Peyer's patch (tissue), 4 donors: ENCODE measurements around the gene MACROD2. TPM values are rescaled to one million over a fixed set of nuclear protein-coding genes. Genes with fewer than 3 reads are reported as not detected.
"Not testable (repeated sequence)": the region's sequence is repeated elsewhere in the genome, so short reads cannot be mapped to it uniquely, and the experiment has no call there.

Experiments
- DNase-seq, 3 donors: peaks; one replicate each; pipeline ENCODE4 v3.0.0-alpha.2; 2017 to 2019
- H3K27ac ChIP-seq, 4 donors: fragments of 200-600 bp; sonication (generic); one replicate each; pipeline ENCODE4 v1.5.1; 2016 to 2019
- H3K27me3 ChIP-seq, 2 donors: fragments of 200-600 bp; sonication (generic); one replicate each; pipeline ENCODE4 v1.5.1; 2019
- H3K36me3 ChIP-seq, 3 donors: fragments of 200-600 bp; sonication (generic); one replicate each; pipeline ENCODE4 v1.5.1; 2016 to 2019
- H3K4me1 ChIP-seq, 4 donors: fragments of 200-600 bp; sonication (generic); one replicate each; pipeline ENCODE4 v1.5.1; 2016 to 2019
- H3K4me3 ChIP-seq, 4 donors: fragments of 200-600 bp; sonication (generic); 1 replicate in 3 of 4; 2 replicates in 1 of 4; pipeline ENCODE4 v1.5.1; 2016 to 2019; ENCODE audit warnings: mild to moderate bottlenecking in 1 of 4
- H3K9me3 ChIP-seq, 4 donors: fragments of 200-600 bp; sonication (generic); one replicate each; pipeline ENCODE4 v1.5.1; 2016 to 2019; ENCODE audit warnings: mild to moderate bottlenecking in 1 of 4
- POLR2A ChIP-seq, 2 donors: fragments of 450-650 bp; IDR thresholded peaks; one replicate each; pipeline ENCODE4 v1.5.1; 2017; ENCODE audit warnings: antibody characterized with exemption in 2 of 2, mild to moderate bottlenecking in 2 of 2, moderate library complexity in 2 of 2
- total RNA-seq, 4 donors: library from RNA; depleted of rRNA; stranded (reverse); fragments of >200 nt; gene quantifications; one replicate each; pipeline ENCODE4 v1.1.0, GENCODE V29; 2016
- TF ChIP-seq, protein P1 (sequence below), 6 experiments: fragments of 450-650 bp in 4 of 6; fragments of 200-600 bp in 2 of 6; sonication (generic) in 1 of 6; IDR thresholded peaks; one replicate each; pipeline ENCODE4 v1.5.1; 2017 to 2019; ENCODE audit warnings: antibody characterized with exemption in 6 of 6, mild to moderate bottlenecking in 3 of 6, moderate library complexity in 1 of 6

The MACROD2 gene
- total RNA-seq, 4 donors from 2014 or later, result 2.5 to 10.7 (median 6.5) TPM

DNA sequence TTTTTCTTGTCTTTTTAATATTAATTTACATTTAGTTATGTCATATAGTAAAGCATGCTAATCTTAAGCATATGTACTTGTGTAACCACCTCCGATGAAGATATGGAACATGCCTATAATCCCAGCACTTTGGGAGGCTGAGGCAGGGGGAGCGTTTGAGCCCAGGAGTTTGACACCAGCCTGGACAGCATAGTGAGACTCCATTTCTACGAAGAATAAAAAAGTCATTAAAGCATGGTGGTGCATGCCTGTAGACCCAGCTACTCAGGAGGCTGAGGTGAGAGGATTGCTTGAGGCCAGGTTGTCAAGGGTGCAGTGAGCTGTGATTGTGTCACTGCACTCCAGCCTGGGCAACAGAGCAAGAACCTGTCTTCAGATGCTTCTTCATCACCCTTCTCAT lies 970.9 kb downstream of the MACROD2 start:
- H3K9me3 ChIP-seq, result no peaks in the 10 kb centered on the region
- no peak for DNase-seq
- no peak overlapping the region for H3K4me3 ChIP-seq
- no peak overlapping the region for H3K27ac ChIP-seq
- no peaks in the 10 kb centered on the region for H3K36me3 ChIP-seq
- TF ChIP-seq, protein P1, sequence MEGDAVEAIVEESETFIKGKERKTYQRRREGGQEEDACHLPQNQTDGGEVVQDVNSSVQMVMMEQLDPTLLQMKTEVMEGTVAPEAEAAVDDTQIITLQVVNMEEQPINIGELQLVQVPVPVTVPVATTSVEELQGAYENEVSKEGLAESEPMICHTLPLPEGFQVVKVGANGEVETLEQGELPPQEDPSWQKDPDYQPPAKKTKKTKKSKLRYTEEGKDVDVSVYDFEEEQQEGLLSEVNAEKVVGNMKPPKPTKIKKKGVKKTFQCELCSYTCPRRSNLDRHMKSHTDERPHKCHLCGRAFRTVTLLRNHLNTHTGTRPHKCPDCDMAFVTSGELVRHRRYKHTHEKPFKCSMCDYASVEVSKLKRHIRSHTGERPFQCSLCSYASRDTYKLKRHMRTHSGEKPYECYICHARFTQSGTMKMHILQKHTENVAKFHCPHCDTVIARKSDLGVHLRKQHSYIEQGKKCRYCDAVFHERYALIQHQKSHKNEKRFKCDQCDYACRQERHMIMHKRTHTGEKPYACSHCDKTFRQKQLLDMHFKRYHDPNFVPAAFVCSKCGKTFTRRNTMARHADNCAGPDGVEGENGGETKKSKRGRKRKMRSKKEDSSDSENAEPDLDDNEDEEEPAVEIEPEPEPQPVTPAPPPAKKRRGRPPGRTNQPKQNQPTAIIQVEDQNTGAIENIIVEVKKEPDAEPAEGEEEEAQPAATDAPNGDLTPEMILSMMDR (IDR thresholded peaks at IDR 0.05), result no peak
- H3K27me3 ChIP-seq, result no peaks in the 10 kb centered on the region
- H3K4me1 ChIP-seq, result no peaks in the 10 kb centered on the region

DNA sequence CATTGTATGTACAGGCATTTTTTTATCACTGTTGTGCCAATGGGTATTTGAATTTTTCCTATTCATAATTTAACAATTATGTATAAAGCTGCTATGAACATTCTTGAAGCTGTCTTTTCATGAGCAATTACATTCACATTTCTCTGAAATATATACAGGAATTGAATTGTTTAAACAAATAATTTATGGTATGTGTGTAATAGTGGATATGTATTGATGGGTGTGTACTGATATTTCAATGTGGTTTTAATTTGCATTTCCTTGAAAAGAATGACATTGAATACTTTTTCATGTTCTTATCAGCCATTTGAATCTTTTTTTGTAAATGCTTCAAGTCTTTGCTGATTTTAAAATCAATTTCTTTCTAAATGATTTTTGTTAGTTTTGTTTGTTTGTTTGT lies 971.5 kb downstream of the MACROD2 start:
- H3K9me3 ChIP-seq, result no peaks in the 10 kb centered on the region
- H3K36me3 ChIP-seq, result no peaks in the 10 kb centered on the region
- no peak overlapping the region for H3K4me3 ChIP-seq
- no peak overlapping the region for H3K27ac ChIP-seq
- TF ChIP-seq, protein P1 (IDR thresholded peaks at IDR 0.05), result no peak
- no peak for TF ChIP-seq POLR2A (IDR thresholded peaks at IDR 0.05)
- H3K27me3 ChIP-seq, result no peaks in the 10 kb centered on the region
- DNase-seq, result no peak
- H3K4me1 ChIP-seq, result no peaks in the 10 kb centered on the region

DNA sequence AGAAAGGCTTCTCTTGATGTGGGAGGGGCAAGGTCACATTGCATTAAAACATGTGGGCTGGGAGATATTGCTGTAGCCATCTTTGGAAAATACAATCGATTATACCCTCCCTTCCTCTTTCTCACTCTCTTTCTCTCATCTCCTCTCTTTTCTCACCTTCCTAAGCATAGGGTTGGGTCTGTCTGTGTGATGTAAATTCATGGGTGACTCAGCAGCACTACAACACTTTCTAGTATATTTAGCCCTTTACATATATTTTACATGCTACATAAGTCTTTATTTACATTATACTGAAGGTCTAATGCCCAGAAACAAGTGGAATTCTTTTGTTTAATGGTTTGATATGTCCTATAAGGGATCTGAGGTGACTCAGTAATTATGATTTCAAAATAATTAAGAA lies 976.9 kb downstream of the MACROD2 start:
- Histone ChIP-seq H3K36me3 (no peaks in the 10 kb centered on the region), H3K27ac (no peak overlapping the region), H3K9me3 (no peaks in the 10 kb centered on the region), H3K4me3 (no peak overlapping the region), H3K27me3 (no peaks in the 10 kb centered on the region), H3K4me1 (no peaks in the 10 kb centered on the region)
- TF ChIP-seq, protein P1 (IDR thresholded peaks at IDR 0.05), result no peak
- no peak for TF ChIP-seq POLR2A (IDR thresholded peaks at IDR 0.05)
- DNase-seq, result no peak

DNA sequence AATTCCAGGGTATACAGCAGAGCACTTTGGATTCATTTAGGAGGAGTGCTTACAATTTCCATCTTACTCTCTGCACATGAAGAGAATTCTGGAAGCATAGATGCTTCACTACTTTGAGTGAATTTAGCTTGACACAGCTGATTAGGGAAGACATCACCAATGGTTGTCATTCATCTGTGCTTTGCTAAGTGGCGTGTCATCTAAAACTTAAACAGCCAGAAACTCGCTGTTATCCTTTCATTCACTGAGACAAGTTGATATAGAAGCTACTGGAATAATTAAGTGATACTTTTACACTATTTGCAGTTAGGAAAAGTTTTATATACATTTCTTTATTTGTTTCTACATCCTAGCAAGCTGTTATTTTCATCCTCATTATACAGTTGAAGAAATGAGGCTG lies 977.4 kb downstream of the MACROD2 start:
- no peak for DNase-seq
- TF ChIP-seq POLR2A (IDR thresholded peaks at IDR 0.05), result no peak
- TF ChIP-seq, protein P1 (IDR thresholded peaks at IDR 0.05), result no peak
- Histone ChIP-seq H3K9me3 (no peaks in the 10 kb centered on the region), H3K27me3 (no peaks in the 10 kb centered on the region), H3K27ac (no peak overlapping the region), H3K4me3 (no peak overlapping the region), H3K4me1 (no peaks in the 10 kb centered on the region), H3K36me3 (no peaks in the 10 kb centered on the region)

DNA sequence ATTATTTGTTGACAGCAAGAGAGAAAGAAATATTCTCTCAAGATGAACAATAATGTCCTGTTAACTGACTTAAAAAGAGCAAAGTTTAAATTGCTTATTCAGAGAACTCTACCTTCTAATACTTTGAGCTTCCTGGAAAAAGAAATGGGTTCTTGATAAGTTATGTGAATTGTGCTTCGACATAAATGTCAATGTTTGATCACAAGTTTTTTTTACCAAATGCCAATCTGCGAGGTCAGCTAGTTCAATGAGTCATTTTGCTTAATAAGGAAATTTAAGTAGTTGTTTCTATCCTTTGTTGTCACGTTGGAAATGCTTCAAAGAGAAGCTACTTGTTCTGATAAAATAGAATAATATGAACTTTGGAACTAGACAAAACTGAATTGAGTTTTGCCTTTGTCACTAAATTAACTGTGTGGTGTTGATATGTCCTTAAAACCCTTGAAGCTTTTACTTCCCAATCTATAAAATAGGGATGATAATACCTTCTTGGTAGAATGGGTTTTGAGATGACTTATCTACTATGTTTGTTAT lies 984.2 kb downstream of the MACROD2 start:
- peaks cover 0 to 5% (median 1%) of the 10 kb centered on the region in 4 donors for H3K4me1 ChIP-seq
- no peak overlapping the region for H3K27ac ChIP-seq

DNA sequence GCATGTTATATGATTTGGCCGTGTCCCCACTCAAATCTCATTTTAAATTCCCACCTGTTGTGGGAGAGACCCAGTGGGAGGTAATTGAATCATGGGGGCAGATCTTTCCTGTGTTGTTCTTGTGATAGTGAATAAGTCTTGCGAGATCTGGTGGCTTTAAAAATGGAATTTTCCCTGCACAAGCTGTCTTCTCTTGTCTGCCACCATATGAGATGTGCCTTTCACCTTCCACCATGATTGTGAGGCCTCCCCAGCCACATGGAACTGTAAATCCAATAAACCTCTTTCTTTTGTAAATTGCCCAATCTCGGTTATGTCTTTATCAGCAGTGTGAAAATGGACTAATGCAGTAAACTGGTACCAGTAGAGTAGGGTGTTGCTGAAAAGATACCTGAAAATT lies 986.2 kb downstream of the MACROD2 start:
- not testable (repeated sequence) for H3K4me1 ChIP-seq, H3K27me3 ChIP-seq, H3K9me3 ChIP-seq, H3K27ac ChIP-seq, H3K36me3 ChIP-seq, H3K4me3 ChIP-seq, DNase-seq

More for the DNA sequence above, 984.2 kb downstream of the MACROD2 start:
- TF ChIP-seq, protein P1 (IDR thresholded peaks at IDR 0.05), result no peak
- TF ChIP-seq POLR2A (IDR thresholded peaks at IDR 0.05), result no peak
- Histone ChIP-seq H3K4me3 (no peak overlapping the region), H3K36me3 (no peaks in the 10 kb centered on the region), H3K27me3 (no peaks in the 10 kb centered on the region), H3K9me3 (peaks cover 0 to 7% (median 3%) of the 10 kb centered on the region in 4 donors)
- no peak for DNase-seq

DNA sequence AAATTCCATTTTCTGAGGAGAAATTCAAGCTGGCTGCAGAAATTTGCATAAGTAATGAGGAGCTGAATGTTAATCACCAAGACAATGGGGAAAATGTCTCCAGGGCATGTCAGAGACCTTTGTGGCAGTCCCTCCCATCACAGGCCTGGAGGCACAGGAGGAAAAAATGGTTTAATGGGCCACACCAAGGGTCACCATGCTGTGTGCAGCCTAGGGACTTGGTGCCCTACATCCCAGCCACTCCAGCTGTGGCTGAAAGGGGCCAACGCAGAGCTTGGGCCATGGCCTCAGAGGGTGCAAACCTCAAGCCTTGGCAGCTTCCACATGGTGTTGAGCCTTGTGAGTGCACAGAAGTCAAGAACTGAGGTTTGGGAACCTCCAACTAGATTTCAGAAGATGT lies 987.0 kb downstream of the MACROD2 start:
- not testable (repeated sequence) for H3K36me3 ChIP-seq, H3K27ac ChIP-seq, H3K9me3 ChIP-seq, DNase-seq, H3K4me1 ChIP-seq, H3K27me3 ChIP-seq, H3K4me3 ChIP-seq
